MCF 10A (cell line): ENCODE measurements around the gene DDIAS. TPM values are rescaled to one million over a fixed set of nuclear protein-coding genes. Genes with fewer than 3 reads are reported as not detected.

Experiments used
- BruUV-seq: library from RNA; stranded (reverse); fragments of 400-500 nt; replicated peaks from 2 replicates; lab custom pipeline; 2021; lab: Mats Ljungman, UMichigan
- CTCF ChIA-PET: fragments of 300-600 bp; sonication (Branson Sonifier 250); formaldehyde crosslinking; extraction: SDS; loops from one replicate; lab custom pipeline; 2021; ENCODE audit warnings: antibody characterized with exemption, inconsistent platforms; lab: Yijun Ruan, JAX
- POLR2A ChIA-PET: fragments of 300-600, 350-650 bp; sonication (Branson Sonifier 250); formaldehyde crosslinking; extraction: SDS; loops from one replicate; lab custom pipeline; 2020; ENCODE audit warnings: antibody characterized with exemption, inconsistent platforms; lab: Yijun Ruan, JAX
- DNase-seq: peaks from one replicate; pipeline ENCODE4 v3.0.0-alpha.2; 2018; ENCODE audit not compliant: unreplicated experiment
- H3K27ac Mint-ChIP-seq: one replicate; pipeline ENCODE4 v1.8.0; 2022; ENCODE audit warnings: mild to moderate bottlenecking, low read depth, mixed read lengths; ENCODE audit not compliant: unreplicated experiment
- H3K27me3 Mint-ChIP-seq: one replicate; pipeline ENCODE4 v1.8.0; 2022; ENCODE audit warnings: mixed read lengths; ENCODE audit not compliant: insufficient read depth, unreplicated experiment
- H3K36me3 Mint-ChIP-seq: one replicate; pipeline ENCODE4 v1.8.0; 2022; ENCODE audit warnings: mild to moderate bottlenecking, moderate library complexity, mixed read lengths; ENCODE audit not compliant: insufficient read depth, unreplicated experiment
- H3K4me1 Mint-ChIP-seq: one replicate; pipeline ENCODE4 v1.8.0; 2022; ENCODE audit warnings: mixed read lengths; ENCODE audit not compliant: insufficient read depth, unreplicated experiment
- H3K4me3 Mint-ChIP-seq: one replicate; pipeline ENCODE4 v1.8.0; 2022; ENCODE audit warnings: mild to moderate bottlenecking, moderate library complexity, mixed read lengths; ENCODE audit not compliant: unreplicated experiment
- H3K9me3 Mint-ChIP-seq: one replicate; pipeline ENCODE4 v1.8.0; 2022; ENCODE audit warnings: mixed read lengths; ENCODE audit not compliant: unreplicated experiment
- intact Hi-C: fragments of 100-400 bp; cut with micrococcal nuclease; formaldehyde crosslinking; loops from 2 replicates; pipeline ENCODE4 v1.14.1; 2022
- total RNA-seq: library from RNA; stranded (reverse); gene quantifications from 2 replicates; pipeline ENCODE4 v1.2.3, GENCODE V29; 2022
- TF ChIP-seq, protein P1 (sequence below): fragments of 200-600 bp; IDR thresholded peaks from one replicate; pipeline ENCODE4 v1.8.0; 2022; ENCODE audit warnings: antibody characterized with exemption, mild to moderate bottlenecking; ENCODE audit not compliant: unreplicated experiment

The DDIAS gene
- total RNA-seq, 1 experiment from 2014 or later = 7.7 TPM

DNA sequence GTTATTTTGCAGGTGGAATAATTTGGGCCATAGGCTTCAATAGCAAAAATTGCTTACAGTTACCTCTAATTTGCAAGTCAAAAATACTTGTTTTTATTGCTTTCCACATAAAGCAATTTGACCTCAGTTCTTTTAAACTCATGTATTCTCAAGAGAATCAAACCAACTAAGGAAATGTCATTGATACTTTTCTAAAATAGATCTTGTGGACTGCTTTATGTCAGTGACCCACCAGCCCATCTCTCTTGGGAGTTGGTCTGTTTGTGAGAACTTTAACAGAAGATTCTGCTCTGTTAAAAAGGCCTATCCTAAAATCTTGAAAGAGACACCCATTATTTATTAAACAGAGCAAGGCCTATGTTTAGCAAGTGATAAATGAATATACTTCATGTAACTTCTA is 75.2 kb downstream of the DDIAS start:
- intact Hi-C loops = no loop called here
- CTCF ChIA-PET = interaction anchor here (0.6 kb wide), 1 partner anchor 44 kb away, joined by 3 read pairs; no protein-coding TSS in a partner anchor
- TF ChIP-seq, protein P1, sequence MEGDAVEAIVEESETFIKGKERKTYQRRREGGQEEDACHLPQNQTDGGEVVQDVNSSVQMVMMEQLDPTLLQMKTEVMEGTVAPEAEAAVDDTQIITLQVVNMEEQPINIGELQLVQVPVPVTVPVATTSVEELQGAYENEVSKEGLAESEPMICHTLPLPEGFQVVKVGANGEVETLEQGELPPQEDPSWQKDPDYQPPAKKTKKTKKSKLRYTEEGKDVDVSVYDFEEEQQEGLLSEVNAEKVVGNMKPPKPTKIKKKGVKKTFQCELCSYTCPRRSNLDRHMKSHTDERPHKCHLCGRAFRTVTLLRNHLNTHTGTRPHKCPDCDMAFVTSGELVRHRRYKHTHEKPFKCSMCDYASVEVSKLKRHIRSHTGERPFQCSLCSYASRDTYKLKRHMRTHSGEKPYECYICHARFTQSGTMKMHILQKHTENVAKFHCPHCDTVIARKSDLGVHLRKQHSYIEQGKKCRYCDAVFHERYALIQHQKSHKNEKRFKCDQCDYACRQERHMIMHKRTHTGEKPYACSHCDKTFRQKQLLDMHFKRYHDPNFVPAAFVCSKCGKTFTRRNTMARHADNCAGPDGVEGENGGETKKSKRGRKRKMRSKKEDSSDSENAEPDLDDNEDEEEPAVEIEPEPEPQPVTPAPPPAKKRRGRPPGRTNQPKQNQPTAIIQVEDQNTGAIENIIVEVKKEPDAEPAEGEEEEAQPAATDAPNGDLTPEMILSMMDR = no peak
- no TSS peak for BruUV-seq
- peaks cover 32% of the 10 kb centered on the region for H3K4me1 Mint-ChIP-seq
- H3K27me3 Mint-ChIP-seq = no peaks in the 10 kb centered on the region
- H3K27ac Mint-ChIP-seq = no peak overlapping the region
- DNase-seq = no peak
- H3K4me3 Mint-ChIP-seq = no peak overlapping the region
- peaks cover 16% of the 10 kb centered on the region for H3K36me3 Mint-ChIP-seq
- POLR2A ChIA-PET = no interaction called here
- no peaks in the 10 kb centered on the region for H3K9me3 Mint-ChIP-seq

DNA sequence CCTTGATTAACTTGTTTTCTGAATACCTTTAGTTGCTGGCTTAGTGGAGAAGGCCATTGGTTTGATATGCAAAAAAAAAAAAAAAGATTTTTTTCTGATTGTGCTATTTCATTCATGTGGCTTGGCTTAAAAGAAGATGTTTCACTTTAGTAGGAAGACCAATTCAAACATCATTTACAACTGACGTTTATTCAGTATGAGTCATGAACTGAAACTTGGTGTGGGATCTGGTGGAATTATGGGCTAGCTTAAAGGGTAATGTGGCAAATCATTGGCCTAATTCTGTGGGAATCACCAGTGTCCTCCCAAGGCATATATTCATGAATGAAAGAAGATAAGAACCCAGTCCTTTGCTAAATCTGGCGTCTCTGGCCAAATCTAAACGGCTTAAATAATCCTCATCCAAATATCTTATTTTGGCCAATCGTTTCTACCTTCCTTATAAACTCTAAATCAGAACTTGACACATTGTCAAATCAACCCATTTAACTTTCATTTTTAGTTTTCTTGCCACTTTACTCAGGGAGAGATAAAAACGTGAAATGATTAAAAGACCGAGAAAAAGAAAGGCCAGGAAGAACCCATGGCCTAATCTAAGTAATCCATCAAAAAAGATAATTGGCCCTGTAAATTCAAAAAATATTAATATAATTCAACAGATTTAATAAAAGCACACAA is 77.0 kb downstream of the DDIAS start:
- H3K4me1 Mint-ChIP-seq = peaks cover 31% of the 10 kb centered on the region
- H3K27me3 Mint-ChIP-seq = no peaks in the 10 kb centered on the region
- intact Hi-C loops = no loop called here
- H3K9me3 Mint-ChIP-seq = no peaks in the 10 kb centered on the region
- H3K4me3 Mint-ChIP-seq = no peak overlapping the region
- POLR2A ChIA-PET = interaction anchor here (0.6 kb wide), 1 partner anchor 181 kb away, joined by 4 read pairs; no protein-coding TSS in a partner anchor
- peak; percentile 60 for DNase-seq
- H3K36me3 Mint-ChIP-seq = peaks cover 16% of the 10 kb centered on the region
- TF ChIP-seq, protein P1 = no peak
- peak overlapping the region; percentile 64 for H3K27ac Mint-ChIP-seq
- no TSS peak for BruUV-seq
- CTCF ChIA-PET = no interaction called here

DNA sequence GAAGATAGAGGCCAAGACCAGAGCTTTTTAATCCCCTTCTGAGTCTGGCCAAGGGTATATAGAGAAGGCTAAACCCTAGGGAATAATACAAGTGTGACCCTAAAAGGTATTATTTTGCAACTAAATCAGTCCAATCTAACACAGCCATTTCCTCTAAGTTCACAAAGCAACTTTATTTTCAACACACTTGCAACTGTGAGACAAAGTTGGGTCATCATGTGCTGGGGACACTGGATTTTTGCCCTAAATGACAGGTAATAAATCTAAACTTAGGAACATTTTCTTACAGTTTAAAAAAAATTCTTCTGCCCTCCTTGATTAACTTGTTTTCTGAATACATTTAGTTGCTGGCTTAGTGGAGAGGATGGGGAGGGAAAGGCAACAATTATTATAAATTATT is 78.3 kb downstream of the DDIAS start:
- no peaks in the 10 kb centered on the region for H3K27me3 Mint-ChIP-seq

DNA sequence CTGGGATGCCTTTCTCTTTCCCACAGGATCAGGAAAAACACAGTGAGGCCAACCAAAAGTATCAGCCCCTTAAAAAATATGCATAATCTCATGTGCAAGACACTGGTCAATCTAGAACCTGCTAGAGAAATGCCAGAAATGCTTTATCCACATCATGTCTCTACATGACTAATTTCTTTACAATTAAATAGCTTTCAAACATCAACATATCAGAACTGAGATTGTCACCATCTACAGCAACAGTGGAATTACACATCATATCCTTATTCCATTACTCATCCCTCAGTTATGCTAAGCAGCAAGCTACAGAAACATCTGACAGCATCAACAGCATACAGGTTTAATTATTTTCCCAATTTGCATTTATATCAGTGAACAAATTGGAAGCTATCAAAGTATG is 78.8 kb downstream of the DDIAS start:
- TF ChIP-seq, protein P1 = no peak
- no peaks in the 10 kb centered on the region for H3K27me3 Mint-ChIP-seq
- H3K9me3 Mint-ChIP-seq = no peaks in the 10 kb centered on the region
- no peak overlapping the region for H3K27ac Mint-ChIP-seq
- peaks cover 16% of the 10 kb centered on the region for H3K36me3 Mint-ChIP-seq
- DNase-seq = peak; percentile 34
- intact Hi-C loops = loop anchor here (2.0 kb wide), 1 partner anchor 91 kb away; the partner anchor contains the start of gene RAB30
- H3K4me3 Mint-ChIP-seq = no peak overlapping the region
- BruUV-seq = no TSS peak
- ChIA-PET POLR2A (interaction anchor here (0.5 to 2.0 kb wide), 4 partner anchors 72 to 177 kb away, joined by 3 to 9 read pairs (median 4); partner anchors contain the start of genes PCF11 and RAB30), CTCF (interaction anchor here (1.3 kb wide), 1 partner anchor 15 kb away, joined by 5 read pairs; no protein-coding TSS in a partner anchor)
- peaks cover 26% of the 10 kb centered on the region for H3K4me1 Mint-ChIP-seq

More for the DNA sequence above, 78.3 kb downstream of the DDIAS start:
- POLR2A ChIA-PET = interaction anchor here (0.5 to 2.0 kb wide), 3 partner anchors 72 to 103 kb away, joined by 3 to 9 read pairs (median 3); partner anchors contain the start of gene RAB30
- H3K4me1 Mint-ChIP-seq = peaks cover 26% of the 10 kb centered on the region
- peaks cover 16% of the 10 kb centered on the region for H3K36me3 Mint-ChIP-seq
- TF ChIP-seq, protein P1 = no peak
- H3K4me3 Mint-ChIP-seq = no peak overlapping the region
- no peaks in the 10 kb centered on the region for H3K9me3 Mint-ChIP-seq
- H3K27ac Mint-ChIP-seq = no peak overlapping the region
- BruUV-seq = no TSS peak
- CTCF ChIA-PET = interaction anchor here (0.5 kb wide), 1 partner anchor 18 kb away, joined by 3 read pairs; no protein-coding TSS in a partner anchor
- DNase-seq = no peak
- intact Hi-C loops = loop anchor here (2.0 kb wide), 1 partner anchor 91 kb away; the partner anchor contains the start of gene RAB30
